Liver (tissue), 9 donors: ENCODE results near the gene PGRMC1. TPM values are rescaled to one million over a fixed set of nuclear protein-coding genes. Genes with fewer than 3 reads are reported as not detected.
"Not testable (repeated sequence)": the region's sequence is repeated elsewhere in the genome, so short reads cannot be mapped to it uniquely, and the experiment has no call there.

Experiments used
- DNase-seq: peaks from one replicate; pipeline ENCODE4 v3.0.0-alpha.2; 2017; ENCODE audit warnings: low spot score
- H3K27ac ChIP-seq, 2 donors: one replicate each; pipeline ENCODE4 v1.7.0; 2013; ENCODE audit warnings: inconsistent platforms in 2 of 2, low read length in 2 of 2, control low read depth in 1 of 2, low read depth in 1 of 2, mild to moderate bottlenecking in 1 of 2
- H3K27me3 ChIP-seq, 4 donors: one replicate each; pipeline versions ENCODE4 v1.6.1 to v1.7.0; 2013; ENCODE audit warnings: low read length in 3 of 4, inconsistent platforms in 1 of 4, mild to moderate bottlenecking in 1 of 4, moderate library complexity in 1 of 4; ENCODE audit not compliant: control insufficient read depth in 4 of 4, insufficient read depth in 4 of 4
- H3K36me3 ChIP-seq, 4 donors: one replicate each; pipeline versions ENCODE4 v1.6.1 to v1.7.0; 2013; ENCODE audit warnings: low read length in 3 of 4, mild to moderate bottlenecking in 3 of 4, low read depth in 1 of 4, moderate library complexity in 1 of 4; ENCODE audit not compliant: control insufficient read depth in 4 of 4, insufficient read depth in 3 of 4
- H3K4me1 ChIP-seq, 4 donors: one replicate each; pipeline versions ENCODE4 v1.6.1 to v1.7.0; 2013; ENCODE audit warnings: low read length in 3 of 4, mild to moderate bottlenecking in 3 of 4, moderate library complexity in 1 of 4; ENCODE audit not compliant: control insufficient read depth in 4 of 4, insufficient read depth in 4 of 4
- H3K4me3 ChIP-seq, 3 donors: one replicate each; pipeline versions ENCODE4 v1.6.1 to v1.7.0; 2013; ENCODE audit warnings: low read length in 3 of 3, control low read depth in 1 of 3, low read depth in 1 of 3, mild to moderate bottlenecking in 1 of 3
- H3K9ac ChIP-seq, 2 donors: one replicate each; pipeline ENCODE4 v1.7.0; 2013; ENCODE audit warnings: low read length in 2 of 2, mild to moderate bottlenecking in 2 of 2, moderate library complexity in 2 of 2, control low read depth in 1 of 2, low read depth in 1 of 2
- H3K9me3 ChIP-seq, 4 donors: one replicate each; pipeline versions ENCODE4 v1.6.1 to v1.7.0; 2013; ENCODE audit warnings: low read length in 3 of 4; ENCODE audit not compliant: control insufficient read depth in 4 of 4
- FOXA1 ChIP-seq: IDR thresholded peaks from 2 replicates; pipeline ENCODE4 v1.6.1; 2016; ENCODE audit warnings: antibody characterized with exemption
- GABPA ChIP-seq, 2 donors: IDR thresholded peaks in 1 of 2; conservative IDR thresholded peaks in 1 of 2; 2 replicates each; pipeline ENCODE4 v1.6.1; 2016; ENCODE audit warnings: antibody characterized with exemption in 2 of 2, mild to moderate bottlenecking in 1 of 2, moderate library complexity in 1 of 2
- HNF4G ChIP-seq: IDR thresholded peaks from 2 replicates; pipeline ENCODE4 v1.6.1; 2016; ENCODE audit warnings: antibody characterized with exemption
- JUND ChIP-seq, 2 donors: IDR thresholded peaks; 2 replicates each; pipeline ENCODE4 v1.6.1; 2016; ENCODE audit warnings: antibody characterized with exemption in 2 of 2
- NR2F2 ChIP-seq: IDR thresholded peaks from 2 replicates; pipeline ENCODE4 v1.6.1; 2016; ENCODE audit warnings: antibody characterized with exemption
- RAD21 ChIP-seq, 2 donors: IDR thresholded peaks; 2 replicates each; pipeline ENCODE4 v1.6.1; 2016; ENCODE audit warnings: antibody characterized with exemption in 2 of 2, mild to moderate bottlenecking in 2 of 2
- YY1 ChIP-seq: IDR thresholded peaks from 2 replicates; pipeline ENCODE4 v1.6.1; 2016; ENCODE audit warnings: antibody characterized with exemption, mild to moderate bottlenecking
- WGBS: extraction: QIAGEN DNeasy Blood & Tissue Kit; methylation state at CpG from one replicate; pipeline ENCODE4 v1.1.7; 2013; 5-methylcytosine and 5-hydroxymethylcytosine counted together
- polyA plus RNA-seq, 2 donors: library from polyadenylated mRNA; stranded (reverse) in 1 of 2; unstranded in 1 of 2; fragments of 200-250 nt in 1 of 2; fragments of >200 nt in 1 of 2; fragmentation: Nextera tagmentation in 1 of 2; extraction: Ambion mirVana in 1 of 2; gene quantifications; one replicate each; pipeline versions ENCODE4 v1.2.1 to v1.2.3, GENCODE V29; 2013 to 2015
- total RNA-seq, 2 donors: library from RNA; depleted of rRNA; stranded (reverse); fragments of >200 nt; gene quantifications; one replicate each; pipeline ENCODE4 v1.2.3, GENCODE V29; 2014
- TF ChIP-seq, protein P1 (sequence below): IDR thresholded peaks from 2 replicates; pipeline ENCODE4 v1.6.1; 2016; ENCODE audit warnings: antibody characterized with exemption
- TF ChIP-seq, protein P2 (sequence below): IDR thresholded peaks from 2 replicates; pipeline ENCODE4 v1.6.1; 2016; ENCODE audit warnings: antibody characterized with exemption
- TF ChIP-seq, protein P3 (sequence below): IDR thresholded peaks from 2 replicates; pipeline ENCODE4 v1.6.1; 2016; ENCODE audit warnings: antibody characterized with exemption
- TF ChIP-seq, protein P4 (sequence below): fragments of 150-350 bp; IDR thresholded peaks from 2 replicates; pipeline ENCODE4 v1.5.1; 2017; ENCODE audit warnings: improper control_type of control experiment, low read depth, low read length; ENCODE audit not compliant: missing input control
- donor health status: healthy.
- donor health status: healthy.
- donor health status: healthy.
- donor health status: healthy.
- donor health status: healthy.

The PGRMC1 gene
- total and polyA plus RNA-seq, 4 donors: 180 to 346 (median 290) TPM

DNA sequence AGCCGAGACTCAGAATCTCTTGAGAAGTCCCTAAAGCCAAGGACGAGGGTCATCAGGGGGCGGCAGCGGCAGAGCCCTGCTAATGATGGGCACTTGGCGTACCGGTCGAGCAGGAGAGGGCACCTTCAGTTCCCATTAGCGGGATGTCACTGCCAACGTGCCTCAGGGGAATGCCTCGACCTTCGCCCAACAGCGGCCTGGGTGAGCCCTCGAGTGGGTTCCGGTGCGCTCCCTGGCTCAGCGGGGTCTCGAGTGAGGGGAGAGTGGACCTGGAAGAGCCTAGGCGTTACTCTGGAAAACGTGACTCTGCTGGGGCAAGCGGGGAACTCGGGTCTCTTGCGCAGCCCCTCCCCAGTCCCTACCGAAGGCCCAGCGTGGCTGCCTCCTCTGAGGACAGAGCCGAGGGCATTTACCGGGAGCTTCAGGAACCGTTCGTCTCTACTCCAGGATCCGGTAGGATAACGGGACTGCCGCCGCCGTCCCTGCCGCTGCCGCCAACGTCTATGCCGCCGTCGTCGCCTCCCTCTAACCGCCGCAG is 36.9 kb downstream of the PGRMC1 start:
- Histone ChIP-seq H3K9ac (no peak overlapping the region), H3K27me3 (peaks cover 0 to 8% (median 4%) of the 10 kb centered on the region in 4 donors), H3K4me1 (peaks cover 0 to 3% (median 0%) of the 10 kb centered on the region in 4 donors), H3K4me3 (no peak overlapping the region), H3K36me3 (no peaks in the 10 kb centered on the region), H3K9me3 (no peaks in the 10 kb centered on the region), H3K27ac (no peak overlapping the region)
- TF ChIP-seq, protein P1, sequence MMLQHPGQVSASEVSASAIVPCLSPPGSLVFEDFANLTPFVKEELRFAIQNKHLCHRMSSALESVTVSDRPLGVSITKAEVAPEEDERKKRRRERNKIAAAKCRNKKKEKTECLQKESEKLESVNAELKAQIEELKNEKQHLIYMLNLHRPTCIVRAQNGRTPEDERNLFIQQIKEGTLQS: no peak
- no peak for TF ChIP-seq RAD21 (IDR thresholded peaks at IDR 0.05)
- TF ChIP-seq, protein P2, sequence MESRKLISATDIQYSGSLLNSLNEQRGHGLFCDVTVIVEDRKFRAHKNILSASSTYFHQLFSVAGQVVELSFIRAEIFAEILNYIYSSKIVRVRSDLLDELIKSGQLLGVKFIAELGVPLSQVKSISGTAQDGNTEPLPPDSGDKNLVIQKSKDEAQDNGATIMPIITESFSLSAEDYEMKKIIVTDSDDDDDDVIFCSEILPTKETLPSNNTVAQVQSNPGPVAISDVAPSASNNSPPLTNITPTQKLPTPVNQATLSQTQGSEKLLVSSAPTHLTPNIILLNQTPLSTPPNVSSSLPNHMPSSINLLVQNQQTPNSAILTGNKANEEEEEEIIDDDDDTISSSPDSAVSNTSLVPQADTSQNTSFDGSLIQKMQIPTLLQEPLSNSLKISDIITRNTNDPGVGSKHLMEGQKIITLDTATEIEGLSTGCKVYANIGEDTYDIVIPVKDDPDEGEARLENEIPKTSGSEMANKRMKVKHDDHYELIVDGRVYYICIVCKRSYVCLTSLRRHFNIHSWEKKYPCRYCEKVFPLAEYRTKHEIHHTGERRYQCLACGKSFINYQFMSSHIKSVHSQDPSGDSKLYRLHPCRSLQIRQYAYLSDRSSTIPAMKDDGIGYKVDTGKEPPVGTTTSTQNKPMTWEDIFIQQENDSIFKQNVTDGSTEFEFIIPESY: no peak
- TF ChIP-seq YY1: no peak
- TF ChIP-seq, protein P3, sequence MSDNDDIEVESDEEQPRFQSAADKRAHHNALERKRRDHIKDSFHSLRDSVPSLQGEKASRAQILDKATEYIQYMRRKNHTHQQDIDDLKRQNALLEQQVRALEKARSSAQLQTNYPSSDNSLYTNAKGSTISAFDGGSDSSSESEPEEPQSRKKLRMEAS: no peak
- no peak for TF ChIP-seq GABPA (IDR thresholded peaks at IDR 0.05 in 1 of 2, conservative IDR thresholded peaks at IDR 0.05 in 1 of 2)
- TF ChIP-seq HNF4G: no peak
- TF ChIP-seq, protein P4, sequence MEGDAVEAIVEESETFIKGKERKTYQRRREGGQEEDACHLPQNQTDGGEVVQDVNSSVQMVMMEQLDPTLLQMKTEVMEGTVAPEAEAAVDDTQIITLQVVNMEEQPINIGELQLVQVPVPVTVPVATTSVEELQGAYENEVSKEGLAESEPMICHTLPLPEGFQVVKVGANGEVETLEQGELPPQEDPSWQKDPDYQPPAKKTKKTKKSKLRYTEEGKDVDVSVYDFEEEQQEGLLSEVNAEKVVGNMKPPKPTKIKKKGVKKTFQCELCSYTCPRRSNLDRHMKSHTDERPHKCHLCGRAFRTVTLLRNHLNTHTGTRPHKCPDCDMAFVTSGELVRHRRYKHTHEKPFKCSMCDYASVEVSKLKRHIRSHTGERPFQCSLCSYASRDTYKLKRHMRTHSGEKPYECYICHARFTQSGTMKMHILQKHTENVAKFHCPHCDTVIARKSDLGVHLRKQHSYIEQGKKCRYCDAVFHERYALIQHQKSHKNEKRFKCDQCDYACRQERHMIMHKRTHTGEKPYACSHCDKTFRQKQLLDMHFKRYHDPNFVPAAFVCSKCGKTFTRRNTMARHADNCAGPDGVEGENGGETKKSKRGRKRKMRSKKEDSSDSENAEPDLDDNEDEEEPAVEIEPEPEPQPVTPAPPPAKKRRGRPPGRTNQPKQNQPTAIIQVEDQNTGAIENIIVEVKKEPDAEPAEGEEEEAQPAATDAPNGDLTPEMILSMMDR: no peak
- TF ChIP-seq NR2F2: no peak
- TF ChIP-seq FOXA1: no peak
- DNase-seq: no peak
- WGBS: 56% methylated on average over 42 of the region's 42 CpGs

GRCh38 chrX:119273420-119274192 is 37.5 kb downstream of the PGRMC1 start:
- H3K27ac ChIP-seq: no peak overlapping the region
- DNase-seq: peak; percentile 62
- peaks cover 0 to 3% (median 0%) of the 10 kb centered on the region in 4 donors for H3K4me1 ChIP-seq
- no peaks in the 10 kb centered on the region for H3K9me3 ChIP-seq
- no peaks in the 10 kb centered on the region for H3K36me3 ChIP-seq
- WGBS: 13% methylated on average over 61 of the region's 61 CpGs
- no peak overlapping the region for H3K9ac ChIP-seq
- TF ChIP-seq JUND (IDR thresholded peaks at IDR 0.05): no peak
- TF ChIP-seq, protein P4: peak; percentile 14
- H3K27me3 ChIP-seq: peaks cover 0 to 8% (median 4%) of the 10 kb centered on the region in 4 donors
- no peak overlapping the region for H3K4me3 ChIP-seq

DNA sequence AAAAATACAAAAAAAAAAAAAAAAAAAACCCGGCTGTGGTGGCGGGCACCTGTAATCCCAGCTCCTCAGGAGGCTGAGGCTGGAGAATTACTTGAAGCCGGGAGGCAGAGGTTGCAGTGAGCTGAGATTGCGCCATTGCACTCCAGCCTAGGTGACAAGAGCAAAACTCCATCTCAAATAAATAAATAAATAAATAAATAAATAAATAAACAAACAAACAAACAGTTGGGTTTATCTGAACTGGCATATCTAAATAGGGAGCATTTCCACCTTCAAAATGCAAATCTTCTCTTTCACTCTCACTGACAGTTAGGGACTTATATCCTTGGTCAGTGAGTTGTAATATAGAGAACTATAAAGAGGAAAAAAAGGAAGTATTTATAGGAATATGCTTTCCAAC is 46.3 kb downstream of the PGRMC1 start:
- not testable (repeated sequence) for H3K27ac ChIP-seq, H3K27me3 ChIP-seq, H3K4me1 ChIP-seq, H3K36me3 ChIP-seq, H3K9me3 ChIP-seq, H3K9ac ChIP-seq, H3K4me3 ChIP-seq, DNase-seq
- 98% methylated on average over 3 of the region's 4 CpGs for WGBS
